ACC112 (cell line): ENCODE results near the gene SOX5.

ENCODE experiments used
- H2AFZ ChIP-seq: fragments of 200-600 bp; sonication (generic); one replicate; pipeline ENCODE4 v1.6.0; 2017; ENCODE audit warnings: antibody characterized with exemption, low read length; ENCODE audit not compliant: unreplicated experiment
- H3K27ac ChIP-seq: fragments of 200-600 bp; sonication (generic); 2 replicates; pipeline ENCODE4 v1.5.1; 2014; ENCODE audit warnings: low read depth, mild to moderate bottlenecking, antibody characterized with exemption, low read length, moderate library complexity
- H3K27me3 ChIP-seq: fragments of 200-600 bp; sonication (generic); 2 replicates; pipeline ENCODE4 v1.6.1; 2014; ENCODE audit warnings: mild to moderate bottlenecking, antibody characterized with exemption, low read length, moderate library complexity, mixed read lengths; ENCODE audit not compliant: insufficient read depth
- H3K36me3 ChIP-seq: fragments of 200-600 bp; sonication (generic); 2 replicates; pipeline ENCODE4 v1.6.1; 2016; ENCODE audit warnings: mild to moderate bottlenecking, antibody characterized with exemption, low read length, moderate library complexity, mixed read lengths; ENCODE audit not compliant: insufficient read depth
- H3K4me1 ChIP-seq: fragments of 200-600 bp; sonication (generic); one replicate; pipeline ENCODE4 v1.6.1; 2016; ENCODE audit warnings: low read length, mixed read lengths; ENCODE audit not compliant: insufficient read depth, unreplicated experiment, control insufficient read depth
- H3K4me3 ChIP-seq: fragments of 200-600 bp; sonication (generic); 2 replicates; pipeline ENCODE4 v1.5.1; 2014; ENCODE audit warnings: mild to moderate bottlenecking, low read depth, low read length
- H3K79me2 ChIP-seq: fragments of 200-600 bp; sonication (generic); one replicate; pipeline ENCODE4 v1.6.0; 2016; ENCODE audit warnings: low read length; ENCODE audit not compliant: control insufficient read depth, unreplicated experiment, insufficient read depth

SOX5 gene

DNA sequence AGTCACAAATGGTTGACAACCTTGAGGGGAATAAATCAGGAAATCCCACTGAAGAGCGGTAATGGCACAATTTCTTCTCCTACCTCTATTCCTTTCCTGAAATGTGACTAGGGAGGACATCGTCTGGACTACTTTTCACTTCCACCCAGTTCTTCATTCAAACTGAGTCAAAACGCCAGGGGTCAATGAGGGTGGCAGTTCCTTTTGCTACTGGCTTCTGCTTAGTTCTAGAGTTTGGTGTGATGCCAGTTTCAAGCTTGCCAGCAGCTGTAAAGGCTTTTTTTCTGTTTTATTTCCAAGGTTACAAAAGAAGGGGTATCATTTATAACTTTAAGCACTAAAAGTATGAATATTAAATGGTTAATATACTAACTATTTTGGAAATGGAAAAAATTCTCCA lies 286.5 kb downstream of the SOX5 start:
- H3K4me3 ChIP-seq: no peak overlapping the region
- H2AFZ ChIP-seq: no peak overlapping the region
- H3K4me1 ChIP-seq: no peaks in the 10 kb centered on the region
- no peak overlapping the region for H3K27ac ChIP-seq
- H3K79me2 ChIP-seq: no peaks in the 10 kb centered on the region
- H3K36me3 ChIP-seq: no peaks in the 10 kb centered on the region
- no peaks in the 10 kb centered on the region for H3K27me3 ChIP-seq

DNA sequence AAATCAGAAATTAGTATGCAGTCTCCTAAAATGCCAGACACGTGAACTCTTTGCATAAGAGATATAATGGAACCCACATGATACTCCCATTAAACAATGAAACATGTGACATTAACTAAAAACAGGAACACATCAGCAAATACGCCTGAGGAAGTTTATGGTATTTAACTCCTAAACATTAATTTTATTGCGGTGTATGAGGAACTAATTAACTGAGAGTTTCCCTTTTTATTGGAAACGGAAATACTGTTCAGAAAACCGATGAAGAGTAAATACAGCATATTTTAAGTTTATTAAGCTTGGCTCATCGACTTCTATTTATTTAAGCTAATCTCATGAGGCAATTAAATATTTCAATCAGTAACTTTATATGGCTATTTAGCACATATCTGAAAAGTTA lies 290.3 kb downstream of the SOX5 start:
- Histone ChIP-seq H3K4me1 (no peaks in the 10 kb centered on the region), H3K27ac (no peak overlapping the region), H3K36me3 (no peaks in the 10 kb centered on the region), H3K4me3 (no peak overlapping the region), H3K79me2 (no peaks in the 10 kb centered on the region), H3K27me3 (no peaks in the 10 kb centered on the region), H2AFZ (no peak overlapping the region)

DNA sequence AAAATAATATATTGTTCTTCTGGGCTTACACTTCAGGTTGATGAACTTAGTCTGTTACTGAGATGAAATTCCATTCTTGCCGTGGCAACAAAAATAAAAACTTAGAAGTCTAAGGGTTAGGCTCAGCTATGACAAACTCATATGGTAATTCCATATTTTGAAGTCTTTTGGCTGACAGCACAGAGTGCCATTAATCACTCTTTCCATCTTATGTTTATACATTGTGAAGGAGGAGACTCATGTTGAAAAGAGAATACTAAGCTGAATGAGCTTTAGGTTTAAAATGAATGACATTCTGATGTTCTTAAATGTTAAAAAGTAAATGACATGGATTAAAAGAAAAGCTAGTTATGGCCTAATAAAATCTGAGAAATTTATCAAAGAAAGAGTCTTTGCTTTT lies 291.9 kb downstream of the SOX5 start:
- Histone ChIP-seq H3K79me2 (no peaks in the 10 kb centered on the region), H2AFZ (no peak overlapping the region), H3K36me3 (no peaks in the 10 kb centered on the region), H3K4me3 (no peak overlapping the region), H3K27me3 (no peaks in the 10 kb centered on the region), H3K4me1 (no peaks in the 10 kb centered on the region), H3K27ac (no peak overlapping the region)

DNA sequence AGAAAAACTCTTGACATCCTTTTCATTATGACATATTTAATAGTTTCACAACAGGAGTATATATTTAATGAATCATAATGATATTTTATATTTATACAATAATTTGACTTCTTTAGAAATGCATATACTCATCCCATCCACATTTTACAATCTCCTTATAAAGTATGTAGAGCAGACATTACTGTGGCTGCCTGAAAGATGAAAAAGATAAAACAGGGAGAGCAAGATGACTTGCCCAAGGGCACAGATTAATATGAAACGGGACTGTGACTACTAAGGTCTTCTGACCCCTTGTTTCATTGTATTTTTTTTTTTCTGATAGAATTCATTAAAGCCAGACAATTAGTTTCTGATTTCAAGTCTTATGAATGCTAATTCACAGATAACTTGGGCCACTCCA lies 293.6 kb downstream of the SOX5 start:
- H2AFZ ChIP-seq: no peak overlapping the region
- H3K79me2 ChIP-seq: no peaks in the 10 kb centered on the region
- H3K4me3 ChIP-seq: no peak overlapping the region
- no peaks in the 10 kb centered on the region for H3K36me3 ChIP-seq
- H3K4me1 ChIP-seq: no peaks in the 10 kb centered on the region
- no peak overlapping the region for H3K27ac ChIP-seq
- no peaks in the 10 kb centered on the region for H3K27me3 ChIP-seq

DNA sequence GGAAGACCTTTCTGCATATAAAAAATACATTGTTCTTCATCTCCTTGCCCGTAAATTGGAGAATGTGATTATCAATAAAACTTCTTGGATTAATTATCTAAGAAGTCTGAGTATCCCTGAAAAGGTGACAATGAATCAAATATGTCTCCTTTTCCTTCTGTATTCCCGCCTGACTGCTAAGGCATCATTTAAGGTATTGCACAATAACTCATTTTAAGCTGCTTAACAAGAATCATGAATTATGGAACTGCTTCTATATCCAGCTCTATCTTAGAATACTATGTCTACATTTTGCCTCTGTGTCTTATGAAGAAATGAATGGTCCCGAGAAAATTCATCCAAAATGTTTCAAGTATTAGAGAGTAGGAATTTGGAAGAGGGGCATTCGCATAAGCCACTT lies 294.4 kb downstream of the SOX5 start:
- Histone ChIP-seq H3K36me3 (no peaks in the 10 kb centered on the region), H3K79me2 (no peaks in the 10 kb centered on the region), H3K27ac (no peak overlapping the region), H2AFZ (no peak overlapping the region), H3K27me3 (no peaks in the 10 kb centered on the region), H3K4me3 (no peak overlapping the region), H3K4me1 (no peaks in the 10 kb centered on the region)

DNA sequence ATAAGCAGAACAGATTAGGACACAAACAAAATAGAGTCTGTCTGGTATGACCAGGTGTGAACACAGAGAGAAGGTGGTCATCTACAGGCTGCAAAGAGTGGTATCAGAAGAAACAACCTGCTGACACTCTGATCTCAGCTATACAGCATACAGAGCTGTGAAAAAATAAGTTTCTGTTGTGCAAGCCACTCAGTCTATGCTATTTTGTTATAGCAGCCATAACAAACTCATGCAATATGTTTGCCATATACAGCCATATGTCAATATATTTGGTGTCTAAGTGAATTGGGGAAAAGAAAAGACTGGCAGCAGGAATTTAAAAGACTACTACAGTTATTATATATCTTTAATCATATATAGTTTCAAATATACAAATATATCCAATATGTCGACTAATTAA lies 300.9 kb downstream of the SOX5 start:
- Histone ChIP-seq H2AFZ (no peak overlapping the region), H3K36me3 (no peaks in the 10 kb centered on the region)

DNA sequence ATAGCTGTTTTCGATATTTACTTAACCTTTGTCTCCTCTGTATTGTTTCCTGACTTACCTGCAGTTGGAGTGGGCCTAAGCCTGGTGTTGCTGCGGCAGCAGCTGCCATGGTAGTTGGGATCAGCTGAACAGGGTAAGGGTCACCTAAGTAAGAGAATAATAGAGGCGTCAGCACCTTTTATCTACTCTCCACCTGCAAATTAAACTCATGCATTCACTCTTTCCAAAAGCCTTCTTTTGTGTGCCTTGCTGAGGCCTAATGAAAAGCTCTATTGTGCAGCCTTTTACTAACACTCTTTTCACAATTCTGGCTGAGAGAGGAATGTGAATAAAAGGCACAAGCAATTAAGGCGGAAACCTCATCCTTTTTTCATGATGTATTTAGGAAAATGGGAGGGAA lies 308.7 kb downstream of the SOX5 start:
- Histone ChIP-seq H3K4me1 (no peaks in the 10 kb centered on the region), H3K27ac (no peak overlapping the region), H3K27me3 (no peaks in the 10 kb centered on the region), H3K36me3 (no peaks in the 10 kb centered on the region), H3K4me3 (no peak overlapping the region), H3K79me2 (no peaks in the 10 kb centered on the region), H2AFZ (no peak overlapping the region)

More for the DNA sequence above, 300.9 kb downstream of the SOX5 start:
- Histone ChIP-seq H3K4me1 (no peaks in the 10 kb centered on the region), H3K27me3 (no peaks in the 10 kb centered on the region), H3K79me2 (no peaks in the 10 kb centered on the region), H3K4me3 (no peak overlapping the region), H3K27ac (no peak overlapping the region)

DNA sequence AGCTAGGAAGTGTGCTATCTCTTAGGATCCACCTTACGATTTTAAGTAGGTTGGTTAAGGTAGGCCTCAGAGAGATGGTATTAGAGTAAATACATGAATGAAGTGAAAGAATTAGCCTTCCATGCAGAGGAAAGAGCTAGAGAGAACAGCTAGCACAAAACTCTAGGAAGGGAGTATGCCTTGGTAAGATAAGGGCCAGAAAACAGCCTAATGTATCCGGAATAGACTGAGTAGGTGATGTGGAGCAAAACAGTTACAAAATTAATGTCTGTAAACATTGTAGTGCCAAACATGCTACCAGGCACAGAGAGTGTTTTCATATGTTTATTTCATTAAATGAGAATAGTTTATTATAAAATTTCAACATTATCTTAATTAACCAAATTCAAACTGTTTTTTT lies 315.1 kb downstream of the SOX5 start:
- Histone ChIP-seq H2AFZ (no peak overlapping the region), H3K4me1 (no peaks in the 10 kb centered on the region), H3K36me3 (no peaks in the 10 kb centered on the region), H3K79me2 (no peaks in the 10 kb centered on the region), H3K27ac (no peak overlapping the region), H3K4me3 (no peak overlapping the region), H3K27me3 (no peaks in the 10 kb centered on the region)

DNA sequence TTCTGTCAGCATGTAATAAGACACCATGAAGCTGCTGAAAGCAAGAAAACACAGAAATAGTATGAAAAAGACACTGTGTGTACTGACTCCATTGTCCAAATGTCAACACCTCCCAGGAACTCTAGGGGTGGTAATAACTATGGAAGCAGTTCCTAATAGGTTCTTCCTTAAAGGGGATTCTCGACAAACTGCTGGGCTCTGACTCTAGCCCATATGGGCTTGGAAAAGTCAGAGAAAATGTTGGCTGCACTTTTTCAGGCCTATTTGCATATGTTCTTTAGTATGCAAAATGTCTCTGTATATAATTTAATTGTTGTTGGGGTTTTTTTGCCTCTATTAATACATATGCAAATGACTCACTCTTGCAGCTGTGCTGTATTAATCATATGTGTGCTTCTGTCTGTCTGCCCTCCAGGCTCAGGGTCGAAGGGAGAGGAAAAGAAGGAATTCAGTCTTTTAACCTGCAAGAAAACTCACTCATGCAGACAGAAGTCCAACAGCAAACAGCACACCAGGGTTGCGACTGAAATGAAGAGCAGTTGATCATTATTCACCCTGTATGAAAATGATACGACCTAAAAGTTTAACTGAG lies 317.6 kb downstream of the SOX5 start:
- Histone ChIP-seq H3K79me2 (no peaks in the 10 kb centered on the region), H3K4me1 (no peaks in the 10 kb centered on the region), H3K27ac (no peak overlapping the region), H3K36me3 (no peaks in the 10 kb centered on the region), H3K4me3 (no peak overlapping the region), H2AFZ (no peak overlapping the region), H3K27me3 (no peaks in the 10 kb centered on the region)

DNA sequence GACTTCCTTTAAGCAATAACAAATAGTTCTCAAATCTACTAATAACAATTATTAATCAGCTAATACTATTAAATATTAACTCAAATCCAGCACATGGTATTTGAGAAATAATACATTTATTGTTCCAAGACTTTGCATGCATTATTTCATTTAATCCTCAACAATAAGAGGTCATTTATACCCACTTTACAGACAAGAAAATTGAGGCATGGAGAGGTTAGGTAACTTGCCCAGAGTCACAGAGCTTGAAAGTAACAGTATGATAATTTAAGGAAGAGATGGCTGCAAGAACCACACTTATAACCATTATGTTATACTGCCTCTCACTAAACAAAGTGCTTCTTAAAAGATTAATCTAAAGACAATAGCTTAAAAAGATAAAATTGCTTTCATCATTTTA lies 318.9 kb downstream of the SOX5 start:
- Histone ChIP-seq H3K4me1 (no peaks in the 10 kb centered on the region), H3K27me3 (no peaks in the 10 kb centered on the region), H2AFZ (no peak overlapping the region), H3K79me2 (no peaks in the 10 kb centered on the region), H3K36me3 (no peaks in the 10 kb centered on the region), H3K27ac (no peak overlapping the region), H3K4me3 (no peak overlapping the region)

DNA sequence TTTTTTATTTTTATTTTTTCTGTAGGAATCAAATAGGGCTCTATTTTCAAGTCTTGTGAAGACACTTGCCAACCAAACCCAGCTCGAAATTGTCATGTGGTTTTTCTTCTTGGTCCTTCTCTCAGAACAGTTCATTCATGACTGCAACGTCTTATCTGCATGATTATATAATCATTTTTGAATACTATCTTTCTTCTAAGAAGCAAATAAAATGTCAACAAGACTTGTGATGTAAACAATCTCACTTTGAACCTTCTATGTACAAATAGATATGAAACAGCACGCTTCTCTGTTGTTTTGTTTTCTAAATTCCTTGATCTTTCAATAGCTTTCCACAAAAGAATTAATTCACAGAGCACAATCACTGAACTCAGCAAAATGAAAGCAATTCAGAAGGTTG lies 320.7 kb downstream of the SOX5 start:
- Histone ChIP-seq H3K27me3 (no peaks in the 10 kb centered on the region), H3K79me2 (no peaks in the 10 kb centered on the region), H3K4me3 (peak overlapping the region; percentile 54), H3K36me3 (no peaks in the 10 kb centered on the region), H2AFZ (no peak overlapping the region), H3K27ac (no peak overlapping the region), H3K4me1 (no peaks in the 10 kb centered on the region)
